ENCODE measurements around the gene CXCR6.

DNA sequence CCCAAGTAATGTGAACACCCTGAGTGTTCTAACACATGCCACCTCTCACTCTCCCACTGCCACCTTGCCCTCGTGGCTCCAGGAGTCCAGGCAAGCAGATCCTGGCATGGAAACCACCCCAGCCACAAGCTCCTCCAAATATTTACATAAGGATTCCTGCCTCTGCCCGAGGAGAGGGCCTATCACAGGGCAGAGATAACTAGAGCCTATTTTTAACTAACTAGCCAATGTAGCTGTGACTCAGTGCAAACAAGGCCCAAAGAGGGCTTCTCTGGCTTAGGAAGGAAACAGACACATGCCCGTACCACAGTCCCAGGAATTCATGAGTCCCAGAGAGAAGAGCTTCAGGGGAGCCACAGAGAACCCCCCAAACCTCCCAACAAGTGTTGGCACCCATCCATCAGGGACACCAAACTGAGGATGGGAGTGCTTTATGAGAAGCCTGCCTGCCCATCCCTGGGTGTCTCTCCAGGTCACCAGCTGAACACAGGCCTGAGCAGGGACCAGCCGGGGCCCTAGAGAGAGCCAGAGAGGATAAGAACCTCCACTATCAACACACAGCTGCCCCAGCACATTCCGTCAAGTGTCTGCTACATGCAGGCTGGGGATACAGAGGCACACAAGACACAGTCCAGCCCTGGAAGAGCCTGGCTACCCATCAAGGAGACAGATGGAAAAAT, 43.2 kb downstream of the CXCR6 start:
- TF ChIP-seq, protein P1, sequence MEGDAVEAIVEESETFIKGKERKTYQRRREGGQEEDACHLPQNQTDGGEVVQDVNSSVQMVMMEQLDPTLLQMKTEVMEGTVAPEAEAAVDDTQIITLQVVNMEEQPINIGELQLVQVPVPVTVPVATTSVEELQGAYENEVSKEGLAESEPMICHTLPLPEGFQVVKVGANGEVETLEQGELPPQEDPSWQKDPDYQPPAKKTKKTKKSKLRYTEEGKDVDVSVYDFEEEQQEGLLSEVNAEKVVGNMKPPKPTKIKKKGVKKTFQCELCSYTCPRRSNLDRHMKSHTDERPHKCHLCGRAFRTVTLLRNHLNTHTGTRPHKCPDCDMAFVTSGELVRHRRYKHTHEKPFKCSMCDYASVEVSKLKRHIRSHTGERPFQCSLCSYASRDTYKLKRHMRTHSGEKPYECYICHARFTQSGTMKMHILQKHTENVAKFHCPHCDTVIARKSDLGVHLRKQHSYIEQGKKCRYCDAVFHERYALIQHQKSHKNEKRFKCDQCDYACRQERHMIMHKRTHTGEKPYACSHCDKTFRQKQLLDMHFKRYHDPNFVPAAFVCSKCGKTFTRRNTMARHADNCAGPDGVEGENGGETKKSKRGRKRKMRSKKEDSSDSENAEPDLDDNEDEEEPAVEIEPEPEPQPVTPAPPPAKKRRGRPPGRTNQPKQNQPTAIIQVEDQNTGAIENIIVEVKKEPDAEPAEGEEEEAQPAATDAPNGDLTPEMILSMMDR (IDR thresholded peaks at IDR 0.05; ENCODE audit: low read length) = no peak
- no peak for TF ChIP-seq EZH2 (optimal IDR thresholded peaks at IDR 0.05; ENCODE audit: low read depth, low read length)
